ENCODE measurements around the gene RMI2. TPM values are rescaled to one million over a fixed set of nuclear protein-coding genes. Genes with fewer than 3 reads are reported as not detected.

The RMI2 gene
- total RNA-seq, 1 donor from 2014 or later = 10.5 TPM

- Mint-ChIP-seq H3K27ac (ENCODE audit: unreplicated experiment) (no peak overlapping the region), H3K4me3 (ENCODE audit: unreplicated experiment) (no peak overlapping the region), H3K27me3 (ENCODE audit: unreplicated experiment) (peaks cover 4% of the 10 kb centered on the region), H3K4me1 (ENCODE audit: unreplicated experiment) (peaks cover 17% of the 10 kb centered on the region), H3K9me3 (ENCODE audit: unreplicated experiment) (no peaks in the 10 kb centered on the region), H3K36me3 (ENCODE audit: low read depth, unreplicated experiment) (no peaks in the 10 kb centered on the region)
- TF ChIP-seq CTCF (IDR thresholded peaks at IDR 0.05; ENCODE audit: unreplicated experiment) = no peak
- no peak for DNase-seq (ENCODE audit: low spot score)
These were observed 19.0 kb upstream of the RMI2 start for GRCh38 chr16:11326084-11326736.

- Mint-ChIP-seq H3K4me3 (ENCODE audit: unreplicated experiment) (no peak overlapping the region), H3K4me1 (ENCODE audit: unreplicated experiment) (peaks cover 17% of the 10 kb centered on the region), H3K36me3 (ENCODE audit: low read depth, unreplicated experiment) (no peaks in the 10 kb centered on the region), H3K27me3 (ENCODE audit: unreplicated experiment) (peaks cover 4% of the 10 kb centered on the region), H3K27ac (ENCODE audit: unreplicated experiment) (no peak overlapping the region), H3K9me3 (ENCODE audit: unreplicated experiment) (no peaks in the 10 kb centered on the region)
- DNase-seq (ENCODE audit: low spot score) = no peak
- no peak for TF ChIP-seq CTCF (IDR thresholded peaks at IDR 0.05; ENCODE audit: unreplicated experiment)
These were observed 18.5 kb upstream of the RMI2 start for GRCh38 chr16:11326737-11327276.

DNA sequence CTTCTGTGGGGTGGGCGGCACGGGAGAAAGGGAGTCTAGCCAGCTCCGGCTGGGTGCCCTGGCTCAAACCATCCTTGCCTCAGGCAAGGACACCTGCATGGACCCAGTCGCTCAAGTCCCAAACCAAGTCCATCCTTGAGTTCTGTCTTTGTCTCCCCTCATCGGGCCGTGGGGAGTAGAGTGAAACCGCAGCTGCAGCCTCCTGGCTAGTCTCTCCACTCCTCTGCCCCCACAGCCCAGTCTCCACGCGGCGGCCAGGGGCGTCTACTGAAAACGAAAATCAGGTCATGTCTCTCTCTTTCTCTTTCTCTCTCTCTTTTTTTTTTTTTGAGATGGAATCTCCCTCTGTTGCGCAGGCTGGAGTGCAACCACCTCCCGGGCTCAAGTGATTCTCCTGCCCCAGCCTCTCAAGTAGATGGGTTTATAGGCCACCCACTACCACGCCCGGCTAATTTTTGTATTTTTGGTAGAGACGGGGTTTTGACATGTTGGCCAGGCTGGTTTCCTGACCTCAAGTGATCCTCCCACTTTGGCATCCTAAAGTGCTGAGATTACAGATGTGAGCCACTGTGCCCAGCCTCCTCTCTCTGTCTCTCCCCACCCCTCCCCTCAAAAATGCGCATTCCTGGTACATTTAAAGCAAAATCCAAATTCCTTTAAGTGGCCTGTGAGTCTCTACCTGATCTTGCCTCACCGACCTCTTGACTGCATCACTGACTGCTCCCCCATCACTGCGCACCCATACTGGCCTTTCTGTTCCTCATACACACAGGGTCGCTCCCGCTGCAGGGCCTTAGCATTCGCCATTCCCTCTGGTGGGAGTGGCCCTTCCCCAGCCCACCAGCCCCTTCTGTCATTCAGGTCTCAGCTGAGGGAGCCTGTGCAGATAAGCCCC lies 17.7 kb upstream of the RMI2 start:
- H3K36me3 Mint-ChIP-seq (ENCODE audit: low read depth, unreplicated experiment) = no peaks in the 10 kb centered on the region
- TF ChIP-seq CTCF (IDR thresholded peaks at IDR 0.05; ENCODE audit: unreplicated experiment) = no peak
- H3K4me3 Mint-ChIP-seq (ENCODE audit: unreplicated experiment) = no peak overlapping the region
- peaks cover 17% of the 10 kb centered on the region for H3K4me1 Mint-ChIP-seq (ENCODE audit: unreplicated experiment)
- DNase-seq (ENCODE audit: low spot score) = no peak
- peaks cover 4% of the 10 kb centered on the region for H3K27me3 Mint-ChIP-seq (ENCODE audit: unreplicated experiment)
- H3K27ac Mint-ChIP-seq (ENCODE audit: unreplicated experiment) = no peak overlapping the region
- no peaks in the 10 kb centered on the region for H3K9me3 Mint-ChIP-seq (ENCODE audit: unreplicated experiment)

GRCh38 chr16:11328172-11329070 lies 16.8 kb upstream of the RMI2 start:
- H3K36me3 Mint-ChIP-seq (ENCODE audit: low read depth, unreplicated experiment) = no peaks in the 10 kb centered on the region
- no peaks in the 10 kb centered on the region for H3K9me3 Mint-ChIP-seq (ENCODE audit: unreplicated experiment)
- TF ChIP-seq CTCF (IDR thresholded peaks at IDR 0.05; ENCODE audit: unreplicated experiment) = no peak
- H3K4me1 Mint-ChIP-seq (ENCODE audit: unreplicated experiment) = peaks cover 12% of the 10 kb centered on the region
- peak; percentile 76 for DNase-seq (ENCODE audit: low spot score)
- peaks cover 2% of the 10 kb centered on the region for H3K27me3 Mint-ChIP-seq (ENCODE audit: unreplicated experiment)
- peak overlapping the region; percentile 62 for H3K4me3 Mint-ChIP-seq (ENCODE audit: unreplicated experiment)
- H3K27ac Mint-ChIP-seq (ENCODE audit: unreplicated experiment) = peak overlapping the region; percentile 53
